Measurements from ENCODE around the gene ASTN2. TPM values are rescaled to one million over a fixed set of nuclear protein-coding genes. Genes with fewer than 3 reads are reported as not detected.
"Not testable (repeated sequence)": the region's sequence is repeated elsewhere in the genome, so short reads cannot be mapped to it uniquely, and the experiment has no call there.

The ASTN2 gene
- total and polyA plus RNA-seq, 9 of the 15 experiments (the other 6 are each of a cell fraction or from before 2014, with no cell fraction given) = 0.56 to 3.5 (median 1.9) TPM

GRCh38 chr9:116842658-116843057 is 572.2 kb downstream of the ASTN2 start:
- Histone ChIP-seq H2AFZ (ENCODE audit: low read depth, low read length) (no peak overlapping the region), H3K9me3 (replicated peaks; ENCODE audit: control insufficient read depth, insufficient read depth, low read depth, low read length) (no peaks in the 10 kb centered on the region), H3K9me1 (ENCODE audit: control insufficient read depth, insufficient read depth, low read length) (peaks cover 2% of the 10 kb centered on the region), H3K79me2 (ENCODE audit: control insufficient read depth, insufficient read depth, low read length) (no peaks in the 10 kb centered on the region), H3K27me3 (ENCODE audit: control insufficient read depth in 2 of 2, insufficient read depth in 2 of 2, low read length in 2 of 2) (no peaks in the 10 kb centered on the region), H3K4me2 (ENCODE audit: insufficient read depth, low read length) (no peak overlapping the region), H3K4me3 (no peak overlapping the region), H4K20me1 (replicated peaks; ENCODE audit: control insufficient read depth, insufficient read depth, low read length) (no peaks in the 10 kb centered on the region), H3K4me1 (replicated peaks in 1 of 2; ENCODE audit: control insufficient read depth in 2 of 2, insufficient read depth in 2 of 2, low read length in 2 of 2) (no peaks in the 10 kb centered on the region), H3K9ac (ENCODE audit: insufficient read depth in 1 of 2, low read depth in 2 of 2, low read length in 2 of 2) (no peak overlapping the region), H3K36me3 (ENCODE audit: control insufficient read depth, insufficient read depth, low read length) (no peaks in the 10 kb centered on the region), H3K27ac (ENCODE audit: extremely low read depth, low read depth, low read length) (no peak overlapping the region)
- ChIA-PET POLR2A (no interaction called here), CTCF (ENCODE audit: low intra/inter-chr PET ratio) (no interaction called here)
- intact Hi-C loops (cut with micrococcal nuclease) = no loop called here
- in situ Hi-C loops (cut with MboI) = no loop called here
- no peak for FAIRE-seq
- TF ChIP-seq SAFB (IDR thresholded peaks at IDR 0.05; ENCODE audit: borderline replicate concordance, low read depth, low read length) (no peak), CBX5 (IDR thresholded peaks at IDR 0.05; ENCODE audit: borderline replicate concordance, low read depth) (no peak), ZNF77 (CRISPR knock-in tag; IDR thresholded peaks at IDR 0.05) (no peak), ETS1 (conservative IDR thresholded peaks at IDR 0.05; ENCODE audit: control insufficient read depth, low read depth, low read length) (no peak), NFRKB (IDR thresholded peaks at IDR 0.05; ENCODE audit: low read depth) (no peak), ZNF449 (CRISPR knock-in tag; IDR thresholded peaks at IDR 0.05) (no peak), ZNF639 (CRISPR knock-in tag; conservative IDR thresholded peaks at IDR 0.05 in 1 of 2, IDR thresholded peaks at IDR 0.05 in 1 of 2) (no peak), HMGXB4 (CRISPR knock-in tag; IDR thresholded peaks at IDR 0.05) (no peak)
- no TSS peak for BruUV-seq (replicated peaks)
- ATAC-seq = peak; percentile 52; the same call in 1 of the 3 replicates
- DNase-seq (ENCODE audit: extremely low read depth in 1 of 4, low spot score in 3 of 4) = peak in 2 of 4 experiments; percentile 11
- 3% methylated on average over 5 of the region's 6 CpGs for WGBS (ENCODE audit: insufficient coverage, low coverage, missing lambda C conversion rate)

GRCh38 chr9:116838468-116838867 is 576.4 kb downstream of the ASTN2 start:
- H3K9me1 ChIP-seq (ENCODE audit: control insufficient read depth, insufficient read depth, low read length); DNase-seq (ENCODE audit: extremely low read depth in 1 of 4, low spot score in 3 of 4); H4K20me1 ChIP-seq (replicated peaks; ENCODE audit: control insufficient read depth, insufficient read depth, low read length); H3K9ac ChIP-seq (ENCODE audit: insufficient read depth in 1 of 2, low read depth in 2 of 2, low read length in 2 of 2); H3K4me1 ChIP-seq (replicated peaks in 1 of 2; ENCODE audit: control insufficient read depth in 2 of 2, insufficient read depth in 2 of 2, low read length in 2 of 2); intact Hi-C loops (cut with micrococcal nuclease); in situ Hi-C loops (cut with MboI); H2AFZ ChIP-seq (ENCODE audit: low read depth, low read length); H3K79me2 ChIP-seq (ENCODE audit: control insufficient read depth, insufficient read depth, low read length); POLR2A ChIA-PET; H3K4me3 ChIP-seq; H3K9me3 ChIP-seq (replicated peaks; ENCODE audit: control insufficient read depth, insufficient read depth, low read depth, low read length); H3K4me2 ChIP-seq (ENCODE audit: insufficient read depth, low read length); H3K36me3 ChIP-seq (ENCODE audit: control insufficient read depth, insufficient read depth, low read length); CTCF ChIA-PET (ENCODE audit: low intra/inter-chr PET ratio); H3K27ac ChIP-seq (ENCODE audit: extremely low read depth, low read depth, low read length); FAIRE-seq; ATAC-seq; BruUV-seq (replicated peaks); H3K27me3 ChIP-seq (ENCODE audit: control insufficient read depth in 2 of 2, insufficient read depth in 2 of 2, low read length in 2 of 2): not testable (repeated sequence)
- WGBS (ENCODE audit: insufficient coverage, low coverage, missing lambda C conversion rate) = 0% methylated on average over 6 of the region's 7 CpGs

Data from K562 (cell line).